ENCODE data around the gene LYST.
"Not testable (repeated sequence)": the region's sequence is repeated elsewhere in the genome, so short reads cannot be mapped to it uniquely, and the experiment has no call there.

The LYST gene

DNA sequence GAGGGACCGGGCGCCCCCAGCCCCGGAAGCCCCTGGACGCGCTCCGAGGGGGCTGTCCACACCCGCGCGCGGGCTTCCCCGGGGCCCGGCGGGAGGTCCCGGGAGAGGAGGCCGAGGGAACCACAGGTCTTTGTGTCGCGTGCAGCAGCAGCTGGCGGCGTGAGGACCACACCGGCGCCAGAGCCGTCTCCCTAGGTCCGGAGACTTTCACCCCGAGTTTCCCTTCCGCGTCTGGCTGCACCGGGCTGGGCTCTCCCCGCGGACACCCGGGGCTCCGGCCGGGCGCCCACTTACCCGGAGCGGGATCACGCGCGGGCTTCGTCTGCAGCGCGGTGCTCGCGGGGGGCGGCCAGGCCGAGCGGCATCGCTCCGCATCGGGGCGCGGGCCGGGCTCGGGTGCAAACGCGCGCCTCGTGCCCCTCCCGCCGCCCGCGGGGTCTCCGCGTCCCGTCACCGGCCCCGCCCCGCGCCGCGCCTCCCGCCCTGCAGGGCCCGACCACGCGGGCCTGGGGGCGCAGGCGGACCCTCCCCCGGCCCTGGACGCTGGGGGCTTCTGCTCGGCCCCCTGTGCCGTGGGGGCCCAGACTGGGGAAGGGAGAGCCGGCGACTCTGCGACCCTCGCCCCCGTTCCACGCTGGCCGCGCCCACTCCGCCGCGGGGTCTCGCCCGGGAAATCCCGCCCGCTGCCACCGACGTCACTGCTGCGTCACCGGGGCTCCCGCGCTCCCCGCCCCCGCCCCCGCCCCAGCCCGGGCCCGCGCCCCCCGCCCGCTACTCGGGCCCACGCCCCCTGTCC, 217.1 kb downstream of the LYST start, which contains the start of gene GNG4:
Gene GNG4 (minus strand): TSS at position 417 of the 796 bp plus-strand sequence. CDS start 65,946 bp downstream, outside the sequence.
- DNase-seq, result no peak

DNA sequence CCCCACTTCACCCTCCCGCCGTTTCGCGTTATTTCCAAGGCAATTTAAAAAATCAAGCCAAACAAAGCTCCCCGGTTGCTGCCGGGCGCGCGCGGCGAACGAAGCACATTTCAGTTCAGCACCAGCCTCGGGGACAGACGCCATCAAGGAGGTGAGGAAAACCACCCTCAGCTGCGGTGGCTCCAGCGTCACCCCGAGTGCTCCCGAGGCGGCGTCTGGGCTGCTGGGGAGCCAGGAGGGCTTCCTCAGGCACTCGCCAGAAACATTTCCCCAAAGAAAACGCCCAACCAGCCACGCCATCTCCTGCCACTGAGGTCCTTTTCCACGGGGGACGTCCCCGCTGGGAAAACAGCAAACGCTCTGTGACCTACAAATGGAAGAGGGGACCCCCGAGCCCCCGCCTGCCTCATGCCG, 217.7 kb downstream of the LYST start:
- peak; percentile 47 for DNase-seq

DNA sequence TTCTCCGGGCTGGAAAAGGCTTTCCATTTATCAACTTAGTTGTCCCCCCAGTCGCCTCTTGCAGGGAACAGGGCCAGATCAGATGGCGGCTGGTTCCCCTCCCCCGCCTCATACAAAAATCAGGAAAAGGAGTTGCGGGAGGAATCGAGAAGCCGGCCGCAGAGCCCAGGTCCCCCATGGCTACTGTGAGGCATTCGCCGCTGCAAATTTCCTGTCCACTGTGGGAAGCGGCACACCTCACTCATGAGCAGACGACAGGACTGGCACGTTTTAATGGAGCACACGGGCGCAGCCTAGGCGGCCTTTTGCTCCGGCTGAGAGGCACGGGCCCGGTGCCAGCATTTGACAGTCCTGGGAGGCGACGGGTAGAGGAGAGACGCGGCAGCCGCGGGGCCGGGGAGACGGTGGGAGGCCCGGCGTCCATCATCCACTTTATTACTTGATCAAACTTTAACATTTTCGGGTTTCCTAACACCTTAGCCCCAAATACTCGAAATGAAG, 218.2 kb downstream of the LYST start:
- DNase-seq, result no peak

DNA sequence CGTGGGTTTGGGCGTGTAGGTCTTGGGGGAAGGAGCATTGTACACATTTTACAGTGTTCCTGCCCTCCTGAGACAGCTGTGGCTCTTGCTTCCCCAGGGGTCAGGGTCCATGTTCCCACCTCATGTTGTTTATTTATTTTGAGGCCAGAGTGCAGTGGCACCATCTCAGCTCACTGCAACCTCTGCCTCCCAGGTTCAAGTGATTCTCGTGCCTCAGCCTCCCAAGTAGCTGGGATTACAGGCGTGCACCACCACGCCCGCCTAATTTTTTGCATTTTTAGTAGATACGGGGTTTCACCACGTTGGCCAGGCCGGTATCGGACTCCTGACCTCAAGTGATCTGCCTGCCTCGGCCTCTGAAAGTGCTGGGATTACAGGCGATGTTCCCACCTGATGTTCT, 219.2 kb downstream of the LYST start:
- DNase-seq, result not testable (repeated sequence)

DNA sequence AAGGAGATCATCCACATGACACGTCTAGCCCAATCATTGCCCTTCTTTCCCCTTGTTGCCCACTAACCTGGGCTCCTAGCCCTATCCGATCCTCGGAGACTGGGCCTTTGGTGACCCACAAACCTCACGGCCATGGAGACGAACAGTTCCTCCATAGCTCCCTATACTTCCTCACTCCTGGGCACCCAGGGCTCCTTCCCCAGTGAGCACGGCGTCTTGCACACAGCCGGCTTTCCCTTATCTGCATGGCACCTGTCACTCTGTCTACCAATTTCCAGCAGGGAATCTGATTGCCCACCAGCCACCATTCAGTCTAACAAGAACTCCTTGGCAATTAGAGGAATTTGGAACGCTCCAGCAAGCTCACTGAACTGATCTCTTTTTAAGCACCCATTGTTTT, 220.2 kb downstream of the LYST start:
- DNase-seq, result no peak

DNA sequence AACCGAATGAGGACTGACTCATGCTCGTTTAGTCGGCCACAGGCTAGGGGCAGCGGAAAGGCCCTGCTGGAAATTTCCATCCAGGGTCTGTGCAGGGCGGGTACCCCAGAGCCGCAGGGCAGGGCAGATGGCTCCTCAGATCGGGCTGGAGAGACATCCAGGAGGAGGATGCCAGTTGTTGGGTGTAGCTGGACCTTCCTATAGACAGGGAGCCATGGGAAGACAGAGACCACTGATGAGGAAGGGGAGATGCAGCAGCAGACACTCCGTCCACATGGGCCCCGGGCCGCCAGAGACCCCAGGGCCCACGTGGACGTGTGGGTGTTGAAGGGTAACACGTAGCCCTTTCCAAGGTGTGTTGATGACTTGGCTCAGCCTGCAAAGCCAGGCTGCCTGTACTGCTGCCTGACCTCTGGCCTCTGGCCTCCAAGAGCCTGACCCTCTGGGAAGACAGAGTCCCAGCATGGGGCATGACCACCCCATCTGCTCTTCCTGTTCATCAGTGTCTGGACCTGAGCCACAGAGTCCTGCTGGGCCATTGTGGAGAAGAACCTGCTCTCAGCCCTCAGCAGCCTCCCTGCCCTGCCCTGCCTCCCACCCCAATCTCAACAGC, 221.9 kb downstream of the LYST start:
- DNase-seq, result no peak

DNA sequence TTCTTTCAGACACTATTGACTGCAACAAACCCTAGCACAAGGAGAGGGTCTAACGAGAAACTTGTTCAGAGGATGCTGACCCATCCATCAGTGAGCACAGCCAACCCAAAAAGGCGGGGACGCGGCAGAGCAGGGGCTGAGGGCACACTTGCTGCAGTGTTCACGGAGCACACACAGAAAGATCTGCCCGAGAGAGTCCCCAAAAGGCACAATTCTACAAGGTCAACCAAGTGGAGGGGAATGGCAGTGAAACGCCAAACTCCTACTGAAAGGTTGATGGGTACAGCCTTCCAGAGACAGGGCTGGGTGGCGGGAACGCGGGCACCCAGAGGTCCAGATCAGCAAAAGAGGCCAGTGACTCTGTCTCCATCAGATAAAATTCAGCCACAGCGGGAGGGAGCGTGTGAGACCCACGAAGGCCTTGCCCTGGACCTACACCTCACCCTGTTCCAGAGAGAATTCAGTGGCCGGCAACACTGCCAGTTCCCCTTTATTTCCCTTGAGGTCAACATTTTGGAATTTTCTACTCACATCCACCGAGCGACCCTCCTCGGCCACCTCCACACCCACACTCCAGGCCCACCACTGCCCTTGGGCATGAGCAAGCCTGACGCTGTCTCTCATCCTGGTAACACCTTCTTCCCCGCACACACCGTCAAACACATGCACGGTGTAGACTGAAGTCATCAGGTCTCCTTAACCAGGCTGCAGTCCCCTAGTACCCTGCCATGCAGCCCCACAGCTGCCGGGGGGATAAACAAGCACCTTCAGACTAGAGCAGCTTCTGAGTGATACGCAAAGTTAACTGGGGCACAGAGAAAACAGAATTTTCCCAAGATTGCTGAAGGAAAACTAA, 222.6 kb downstream of the LYST start:
- DNase-seq, result no peak

DNA sequence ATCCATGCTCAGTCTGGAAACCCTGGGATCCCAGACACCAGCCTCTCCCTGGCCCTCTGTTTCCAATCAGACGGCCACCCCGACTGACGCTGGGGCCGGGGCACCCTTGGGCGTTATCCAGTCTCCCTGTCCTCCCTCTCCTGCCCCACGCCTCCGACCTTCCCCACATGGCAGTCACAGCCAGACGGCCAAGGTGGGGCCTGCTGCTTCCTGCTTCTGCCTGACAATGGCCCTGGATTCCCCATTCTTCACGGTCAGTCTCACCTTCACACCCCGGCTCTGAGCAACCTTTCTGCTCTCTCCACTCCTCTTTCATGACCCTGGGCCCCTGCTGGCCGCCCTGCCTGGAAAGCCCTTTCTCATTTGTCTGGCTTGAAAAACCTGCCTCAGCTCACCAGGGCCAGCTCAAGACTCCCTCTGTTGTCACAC, 223.7 kb downstream of the LYST start:
- no peak for DNase-seq

DNA sequence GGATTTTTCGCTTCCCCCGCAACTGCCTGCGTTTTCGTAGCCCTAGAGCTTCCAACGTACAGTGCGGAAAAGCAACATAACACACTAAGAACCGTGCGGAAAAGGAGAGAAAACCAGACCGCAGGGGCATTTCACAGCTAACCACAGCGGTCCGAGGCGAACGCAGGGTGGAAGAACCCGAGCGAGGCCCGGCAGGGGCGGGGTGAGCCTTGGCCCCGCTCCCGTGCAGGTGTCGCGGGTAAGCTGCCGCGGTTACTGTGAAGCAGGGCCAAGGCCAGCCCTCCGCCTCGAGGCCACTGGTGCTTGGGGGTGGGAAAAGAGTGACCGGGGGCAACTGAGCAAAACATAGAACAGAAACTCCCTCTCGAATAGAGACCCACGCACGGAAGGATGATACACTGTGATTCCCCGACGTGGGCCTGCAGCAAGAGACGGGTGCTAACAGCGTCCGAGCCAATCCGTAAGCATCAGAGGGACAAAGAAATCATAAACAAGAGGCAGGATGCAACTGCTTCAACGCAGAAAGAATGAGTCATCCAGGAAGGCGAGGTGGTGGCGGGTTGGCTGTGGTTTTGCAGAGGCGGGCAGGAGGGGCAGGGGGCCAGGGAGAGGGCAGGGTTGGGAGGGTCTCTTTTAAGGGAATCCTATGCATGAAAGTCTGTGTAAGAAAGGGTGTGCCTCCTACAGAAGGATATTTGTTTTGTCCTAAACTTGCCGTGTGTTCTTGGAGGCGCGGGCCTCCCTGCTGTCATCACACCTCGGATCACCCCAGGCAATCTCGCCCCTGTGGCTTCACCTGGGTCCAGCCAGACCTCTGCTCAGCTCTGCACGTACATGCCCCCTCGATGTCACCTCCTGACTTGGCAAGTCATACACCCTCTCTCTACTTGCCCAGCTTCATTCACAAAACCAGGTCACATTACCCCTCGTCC, 224.4 kb downstream of the LYST start:
- no peak for DNase-seq

DNA sequence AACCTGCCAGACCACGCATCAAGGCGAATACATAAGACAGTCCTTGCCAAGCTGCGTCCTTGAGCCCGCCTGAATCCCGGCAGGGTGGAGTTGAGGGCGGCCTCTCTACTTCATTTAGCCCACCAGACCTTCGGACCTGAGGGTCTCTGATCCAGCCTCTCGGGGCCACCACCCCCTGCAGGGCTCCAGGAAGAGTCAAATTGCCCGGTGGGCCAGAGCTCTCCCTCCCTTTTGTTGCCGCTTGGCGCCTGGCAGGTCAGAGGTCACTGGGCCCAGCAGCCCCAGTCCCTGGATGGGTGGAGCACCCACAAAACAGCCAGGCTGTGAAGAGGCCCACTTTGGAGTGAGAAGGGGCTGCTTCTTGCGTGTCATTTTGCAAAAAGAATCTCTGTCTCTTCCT, 226.1 kb downstream of the LYST start:
- DNase-seq, result no peak

DNA sequence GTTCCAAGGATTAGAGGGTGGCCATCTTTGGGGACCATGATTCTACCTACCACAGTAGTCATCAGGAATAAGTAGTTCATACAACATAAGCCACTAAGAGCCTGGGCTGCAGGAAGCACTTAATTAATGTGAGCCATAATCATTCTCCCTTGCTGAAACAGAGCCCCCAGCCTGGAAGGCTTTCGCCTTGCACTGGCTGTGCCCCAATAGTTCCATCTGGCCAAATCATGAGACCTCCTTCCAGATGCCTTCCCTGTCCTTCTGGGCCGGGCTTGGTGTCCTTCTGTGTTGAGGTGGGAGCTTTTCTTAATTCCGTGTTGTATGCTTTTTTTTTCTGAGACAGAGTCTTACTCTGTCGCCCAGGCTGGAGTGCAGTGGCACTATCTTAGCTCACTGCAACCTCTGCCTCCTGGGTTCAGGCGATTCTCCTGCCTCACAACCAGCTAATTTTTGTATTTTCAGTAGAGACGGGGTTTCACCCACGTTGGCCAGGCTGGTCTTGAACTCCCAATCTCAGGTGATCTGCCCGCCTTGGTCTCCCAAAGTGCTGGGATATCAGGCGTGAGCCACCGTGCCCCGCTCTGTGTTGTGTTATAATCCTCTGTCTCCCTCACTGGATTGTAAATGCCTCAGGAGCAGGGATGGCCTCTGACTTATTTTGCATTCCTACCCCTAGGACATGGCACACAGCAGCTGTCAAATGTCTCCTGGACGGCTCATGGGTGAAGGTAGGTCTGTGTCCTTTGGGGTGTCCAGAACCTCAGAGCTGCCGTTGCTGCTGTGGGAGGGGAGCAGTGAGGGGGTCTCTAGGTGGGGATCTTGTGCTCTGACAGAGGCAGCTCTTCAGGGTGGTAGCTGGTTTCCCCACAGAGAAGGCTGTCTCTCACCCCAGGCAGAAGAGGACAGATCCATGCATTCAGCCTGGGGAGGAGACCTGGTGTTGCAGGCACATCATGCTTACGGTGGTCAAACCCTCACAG, 227.2 kb downstream of the LYST start:
- DNase-seq, result no peak

DNA sequence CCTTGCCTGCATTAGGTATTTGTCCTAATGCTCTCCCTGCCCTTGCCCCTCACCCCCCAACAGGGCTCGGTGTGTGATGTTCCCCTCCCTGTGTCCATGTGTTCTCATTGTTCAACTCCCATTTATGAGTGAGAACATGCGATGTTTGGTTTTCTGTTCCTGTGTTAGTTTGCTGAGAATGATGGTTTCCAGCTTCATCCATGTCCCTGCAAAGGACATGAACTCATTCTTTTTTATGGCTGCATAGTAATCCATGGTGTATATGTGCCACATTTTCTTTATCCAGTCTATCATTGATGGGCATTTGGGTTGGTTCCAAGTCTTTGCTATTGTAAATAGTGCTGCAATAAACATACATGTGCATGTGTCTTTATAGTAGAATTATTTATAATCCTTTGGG, 228.1 kb downstream of the LYST start:
- DNase-seq, result not testable (repeated sequence)

DNA sequence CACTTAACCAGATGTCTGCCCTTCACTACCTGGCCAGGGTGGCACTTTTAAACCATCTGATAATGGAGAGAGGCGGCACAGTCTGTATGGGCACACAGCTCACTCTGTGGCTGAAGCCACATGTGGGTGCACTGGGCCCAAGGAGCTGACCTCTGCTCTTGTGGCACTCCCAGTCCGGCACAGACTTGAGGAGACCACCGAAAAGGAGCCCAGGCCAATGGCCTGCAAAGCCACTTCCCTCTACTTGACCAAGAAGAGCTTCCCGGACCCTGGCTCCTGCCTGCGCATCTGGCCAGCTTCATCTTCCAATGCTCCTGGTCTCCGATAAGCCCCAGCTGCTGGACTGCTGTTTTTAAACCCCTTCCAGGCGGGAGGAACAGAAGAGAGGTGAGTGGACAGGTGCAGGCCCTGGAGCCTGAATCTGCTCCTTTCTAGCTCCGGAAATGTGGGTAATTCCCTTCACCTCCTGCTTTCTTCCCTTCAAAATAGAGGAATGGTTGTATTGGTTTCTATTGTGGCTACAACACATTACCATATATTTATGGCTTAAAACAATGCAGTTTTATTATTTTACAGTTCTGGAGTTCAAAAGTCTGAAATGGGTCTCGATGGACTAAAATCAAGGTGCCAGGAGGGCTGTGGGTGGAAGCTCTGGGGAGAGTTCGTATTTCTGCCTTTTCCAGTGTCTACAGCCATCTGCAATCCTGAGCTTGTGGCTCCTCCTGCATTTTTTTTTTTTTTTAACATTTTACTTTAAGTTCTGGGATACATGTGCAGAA, 228.8 kb downstream of the LYST start:
- DNase-seq, result no peak

DNA sequence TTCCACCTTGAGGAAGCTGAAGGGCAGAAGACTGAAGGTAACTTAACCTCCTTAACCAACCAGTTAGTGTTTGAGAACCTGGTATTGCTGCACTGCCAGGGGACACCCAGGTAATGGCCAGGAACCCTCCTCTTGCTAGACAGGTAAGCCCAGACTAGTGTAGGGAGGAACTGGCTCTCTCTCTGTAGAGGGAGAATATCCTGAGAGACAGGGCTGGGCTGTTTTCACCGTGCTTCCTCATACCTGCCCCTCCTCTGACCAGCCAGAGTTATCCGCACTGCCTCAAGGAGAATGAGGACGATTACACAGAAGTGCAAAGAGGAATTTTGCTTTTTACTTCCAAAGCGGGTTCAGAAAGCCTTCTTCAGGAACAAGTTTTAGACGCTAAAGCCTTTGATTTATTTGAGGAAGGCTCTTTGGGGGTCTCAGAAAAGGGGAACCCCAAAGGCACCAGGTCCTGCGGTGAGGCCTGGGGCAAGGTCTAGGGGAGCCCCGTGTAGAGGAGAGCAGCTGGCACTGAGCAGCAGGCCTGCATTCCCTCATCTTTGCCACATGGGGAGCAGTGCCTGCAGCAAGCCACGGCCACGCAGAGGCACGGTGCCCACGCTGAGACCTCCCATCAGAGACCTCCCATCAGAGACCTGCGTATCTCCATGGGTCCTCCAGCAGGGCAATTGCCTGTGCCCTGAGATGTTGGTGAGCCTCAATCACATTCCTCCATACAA, 230.6 kb downstream of the LYST start:
- no peak for DNase-seq

DNA sequence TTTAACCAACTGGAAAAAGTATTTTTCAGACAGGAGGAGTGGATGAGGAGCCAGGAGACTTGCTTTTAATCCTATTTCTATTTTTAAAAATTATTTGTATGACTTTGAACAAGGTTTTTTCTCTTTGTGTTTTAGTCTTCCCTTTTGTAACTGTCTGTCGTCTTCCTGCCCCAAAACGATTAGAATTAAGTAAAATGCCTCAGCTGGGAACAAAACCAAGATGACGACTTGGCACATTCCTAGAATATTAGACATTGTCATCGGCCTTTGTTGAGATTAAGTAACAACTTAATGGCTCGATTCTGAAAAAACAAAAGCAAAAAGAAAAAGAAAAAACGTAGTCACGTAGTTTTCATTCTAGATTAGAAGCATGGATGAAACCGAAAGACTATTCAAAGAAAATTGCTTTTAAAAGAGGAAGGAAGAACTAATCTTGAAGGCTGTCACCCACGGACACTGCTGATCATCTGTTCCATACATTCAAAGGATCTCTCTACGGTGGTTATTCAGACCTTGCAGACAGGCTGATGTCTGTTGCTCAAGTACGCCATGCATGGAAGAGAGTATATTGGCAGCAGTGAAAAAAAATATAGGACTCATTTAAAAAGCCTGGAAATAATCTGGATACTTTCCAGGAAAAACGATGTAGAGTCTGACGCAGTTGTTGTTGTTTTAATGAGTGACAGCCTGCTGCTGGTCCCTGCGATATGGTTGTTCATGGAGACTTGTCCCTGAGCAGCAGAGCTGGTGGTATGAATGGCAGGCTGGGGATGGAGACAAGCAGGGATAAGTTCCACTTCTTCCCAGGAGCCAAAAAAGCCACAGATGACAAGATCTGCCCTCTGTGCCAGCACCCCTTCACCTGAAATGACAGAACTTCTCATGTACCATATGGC, 234.0 kb downstream of the LYST start:
- peak; percentile 62 for DNase-seq

DNA sequence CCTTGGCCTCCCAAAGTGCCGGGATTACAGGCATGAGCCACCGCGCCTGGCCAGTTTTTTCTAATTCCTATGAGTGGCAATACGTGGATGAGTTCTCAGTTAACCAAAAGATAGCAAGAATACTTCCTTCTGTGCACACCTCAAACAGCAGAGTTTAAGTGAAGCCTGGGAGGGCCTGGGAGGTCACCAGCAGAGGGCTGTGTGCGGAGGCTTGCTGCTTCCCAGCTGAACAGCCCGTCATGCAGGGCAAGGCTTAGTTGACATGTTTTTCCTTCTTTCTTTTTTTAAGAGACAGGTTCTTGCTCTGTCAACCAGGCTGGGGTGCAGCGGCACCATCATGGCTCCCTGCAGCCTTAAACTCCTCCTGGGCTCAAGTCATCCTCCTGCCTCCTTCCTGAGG, 234.9 kb downstream of the LYST start:
- no peak for DNase-seq

DNA sequence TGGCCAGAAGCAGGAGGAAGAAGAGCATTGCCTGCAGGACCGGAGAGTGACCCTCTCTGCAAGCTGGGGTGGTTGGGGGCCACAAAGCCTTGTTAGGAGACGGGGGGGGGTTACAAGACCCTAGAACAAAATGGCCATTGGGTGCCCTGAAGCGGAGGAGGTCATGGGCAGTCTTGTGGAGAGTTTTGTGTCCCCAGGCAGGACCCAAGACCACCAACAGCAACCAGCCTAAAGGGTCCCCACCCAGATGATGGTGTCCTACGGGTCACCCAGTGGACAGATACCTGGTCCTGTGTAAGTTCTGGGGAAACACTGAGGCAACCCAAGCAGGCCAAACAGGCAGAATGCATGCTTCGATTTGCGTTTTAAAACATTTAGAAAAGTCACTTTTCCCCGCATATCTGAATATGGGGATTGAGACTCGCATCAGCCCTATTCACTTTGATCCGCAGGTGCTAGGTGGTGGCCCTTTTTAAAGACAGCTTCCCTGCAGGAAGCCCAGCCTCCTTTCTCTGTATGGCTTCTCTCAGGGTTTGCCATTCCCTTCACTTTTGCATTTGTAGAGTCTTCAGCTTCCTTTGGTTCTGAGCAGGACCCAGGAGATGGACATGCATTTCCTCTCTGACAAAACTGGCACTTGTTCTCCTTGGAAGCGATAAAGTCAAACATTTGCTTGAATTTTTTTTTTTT, 238.2 kb downstream of the LYST start:
- no peak for DNase-seq

DNA sequence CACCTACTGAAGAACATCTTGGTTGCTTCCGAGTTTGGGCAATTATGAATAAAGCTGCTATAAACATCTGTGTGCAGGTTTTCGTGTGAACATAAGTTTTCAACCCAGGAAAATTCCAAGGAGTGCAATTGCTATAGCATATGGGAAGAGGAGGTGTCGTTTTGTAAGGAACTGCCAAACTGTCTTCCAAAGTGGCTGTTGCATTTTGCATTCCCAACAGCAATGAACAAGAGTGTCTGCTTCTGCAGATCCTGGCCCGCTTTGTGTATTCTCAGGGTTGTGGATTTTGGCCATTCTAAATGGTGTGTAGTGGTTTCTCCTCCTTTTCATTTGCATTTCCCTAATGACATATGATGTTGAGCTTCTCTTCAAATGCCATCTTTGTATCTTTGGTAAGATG, 240.9 kb downstream of the LYST start:
- DNase-seq, result no peak

Data from fibroblast of upper back skin (primary cell).